Stimulated activated CD4-positive, alpha-beta T cell treated with anti-CD3 and anti-CD28 coated beads, Interleukin-4, amount 100 ng/mL, for 24 hours (primary cell): ENCODE data around the gene PDE7B.
"Not testable (repeated sequence)": the region's sequence is repeated elsewhere in the genome, so short reads cannot be mapped to it uniquely, and the experiment has no call there.

Experiments used
- DNase-seq: peaks from one replicate; pipeline ENCODE4 v3.0.0-alpha.2; 2020

Gene PDE7B

DNA sequence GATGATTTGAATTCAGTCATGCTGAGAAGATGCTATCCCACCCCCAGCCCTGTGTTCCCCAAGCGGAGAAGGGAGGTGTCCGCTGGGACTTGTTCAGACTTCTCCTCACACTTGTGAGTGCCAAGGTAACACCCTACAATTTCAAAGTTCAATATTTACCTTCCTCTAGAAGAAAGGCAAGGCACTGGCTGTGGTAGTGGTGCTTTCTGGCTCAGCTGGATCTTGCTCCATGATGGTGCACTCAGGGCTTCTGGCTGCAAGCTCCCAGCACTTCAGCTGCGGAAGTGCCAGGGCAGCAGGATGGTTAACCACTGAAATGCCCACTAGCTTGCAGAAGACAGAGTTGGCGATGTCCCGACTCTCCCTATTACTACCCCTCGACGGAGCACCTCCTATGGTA lies 263.2 kb downstream of the PDE7B start:
- no peak for DNase-seq

DNA sequence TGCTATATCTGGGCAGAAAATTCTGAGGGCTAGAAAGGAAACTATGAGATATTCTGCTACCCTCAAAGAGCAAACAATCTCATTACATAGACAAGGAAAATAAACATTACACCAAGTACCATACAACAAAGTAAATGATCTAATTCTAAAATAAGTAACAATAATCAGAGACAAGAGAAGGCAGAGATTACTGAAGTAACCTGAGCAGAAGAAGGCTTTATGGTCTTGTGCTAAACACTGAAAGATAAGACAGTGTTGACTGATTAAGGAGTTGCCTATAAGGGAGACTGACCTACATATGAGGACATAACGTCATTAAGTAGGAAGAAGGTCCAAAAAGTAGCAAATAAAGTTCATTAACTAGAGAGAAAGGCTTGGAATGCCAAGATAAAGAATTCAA lies 264.4 kb downstream of the PDE7B start:
- no peak for DNase-seq

DNA sequence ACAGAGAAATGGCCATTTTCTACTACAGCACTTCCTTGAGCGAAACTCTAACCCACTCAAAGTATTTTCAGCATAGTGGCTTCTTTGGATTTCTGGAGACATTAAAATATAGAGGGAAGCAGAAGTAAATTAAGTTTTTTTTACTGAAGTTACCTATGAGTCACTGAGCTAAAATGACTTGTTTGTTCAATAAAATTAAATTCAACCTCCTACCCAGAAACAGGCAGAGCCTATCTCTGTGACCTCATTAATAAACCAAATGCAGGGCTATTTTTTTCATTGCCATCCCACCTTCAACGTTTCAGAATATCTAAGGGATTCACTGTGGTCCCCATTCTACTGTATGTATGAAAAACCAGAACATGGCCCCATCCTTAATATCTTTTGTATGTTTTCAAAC lies 265.6 kb downstream of the PDE7B start:
- no peak for DNase-seq

DNA sequence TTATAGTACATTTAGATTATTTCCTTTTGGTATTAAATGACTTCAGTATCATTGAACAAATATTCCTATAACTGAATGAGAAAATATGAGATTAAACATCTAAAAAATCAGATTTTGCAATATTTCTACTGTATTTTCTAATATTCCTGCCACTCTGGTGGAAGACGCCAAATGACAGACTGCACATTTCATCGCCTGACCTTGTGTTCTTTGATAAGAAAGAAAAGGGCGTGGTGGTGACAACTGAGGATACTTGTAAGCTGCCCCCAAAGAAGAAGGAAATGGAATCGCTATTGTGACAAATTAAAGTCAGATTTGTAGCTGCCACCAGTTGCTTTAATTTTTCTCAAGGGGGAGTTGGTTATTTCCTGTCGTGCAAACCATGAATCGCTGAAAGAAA lies 267.3 kb downstream of the PDE7B start:
- DNase-seq = no peak

DNA sequence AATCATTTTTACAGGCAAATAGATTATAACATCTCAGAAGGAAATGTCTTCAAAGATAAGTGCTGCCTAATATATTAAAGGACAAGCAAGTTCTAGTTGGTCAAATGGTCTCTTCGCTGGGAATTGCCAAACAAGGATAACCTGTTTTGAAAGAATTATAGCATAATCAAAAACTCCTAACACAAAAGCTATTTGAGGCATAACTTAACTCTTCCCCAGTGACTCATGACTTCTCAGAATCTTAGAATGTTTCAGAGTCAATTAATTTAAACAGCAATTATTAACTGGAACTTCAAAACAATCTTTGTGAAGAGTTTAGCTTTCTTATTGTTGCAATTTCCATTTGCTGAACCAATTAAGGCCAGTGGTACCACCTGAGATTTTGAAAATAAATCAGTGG lies 272.0 kb downstream of the PDE7B start:
- DNase-seq = no peak

DNA sequence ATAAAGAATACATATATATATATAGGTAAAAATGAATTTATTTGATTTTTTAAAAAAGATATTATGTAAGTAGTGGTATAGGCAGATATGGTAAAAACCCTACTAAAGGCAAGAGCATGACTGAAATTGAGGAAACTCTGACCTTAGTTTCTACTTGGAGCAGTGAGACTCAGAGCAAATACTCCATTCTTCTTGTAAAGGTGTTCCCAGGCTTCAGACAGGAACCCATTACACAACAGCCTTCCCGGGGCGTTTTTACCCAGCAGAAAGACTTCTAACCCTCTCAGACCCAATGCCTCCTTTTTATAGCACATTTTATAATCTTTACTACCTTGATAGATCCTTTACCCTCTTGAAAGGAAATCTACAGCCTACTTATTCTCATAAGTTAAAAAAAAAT lies 274.1 kb downstream of the PDE7B start:
- DNase-seq = no peak

DNA sequence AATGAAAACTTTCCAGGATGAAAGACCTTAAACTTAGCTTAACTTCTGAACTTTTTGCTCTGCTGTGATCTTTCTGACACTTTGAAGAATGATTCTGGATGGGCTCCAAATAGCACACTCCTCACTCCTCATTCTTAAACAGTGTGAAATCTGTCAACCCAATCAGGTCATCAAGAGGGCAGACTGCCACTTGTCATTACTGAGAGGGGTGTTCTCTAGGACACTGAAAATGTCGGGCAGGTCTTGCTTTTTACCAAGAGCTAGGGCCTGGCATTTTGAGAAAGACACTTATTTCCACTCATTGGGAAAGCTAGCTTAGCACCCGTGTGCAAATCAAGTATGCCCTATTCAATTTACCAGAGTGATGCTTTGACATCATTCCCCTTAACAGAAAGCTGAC lies 276.4 kb downstream of the PDE7B start:
- no peak for DNase-seq

DNA sequence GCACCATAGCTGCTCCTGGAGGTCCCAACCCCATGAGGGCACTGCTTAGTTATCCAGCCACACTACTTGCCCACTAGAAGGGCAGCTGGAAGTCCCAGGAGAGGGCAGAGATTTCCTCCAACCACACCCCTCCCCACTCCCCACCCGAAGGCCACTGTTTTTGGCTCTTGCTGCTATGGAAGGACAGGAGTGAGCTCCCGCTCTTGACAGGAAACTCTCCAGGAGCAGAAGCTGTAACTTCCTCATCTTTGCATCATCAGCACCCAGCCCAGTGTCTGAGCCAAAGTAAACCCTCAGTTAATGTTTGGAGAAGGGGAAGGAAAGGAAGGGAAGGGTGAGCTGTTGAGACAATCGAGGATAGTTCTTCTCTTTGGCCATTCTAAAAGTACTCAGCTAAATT lies 277.9 kb downstream of the PDE7B start:
- DNase-seq = no peak

DNA sequence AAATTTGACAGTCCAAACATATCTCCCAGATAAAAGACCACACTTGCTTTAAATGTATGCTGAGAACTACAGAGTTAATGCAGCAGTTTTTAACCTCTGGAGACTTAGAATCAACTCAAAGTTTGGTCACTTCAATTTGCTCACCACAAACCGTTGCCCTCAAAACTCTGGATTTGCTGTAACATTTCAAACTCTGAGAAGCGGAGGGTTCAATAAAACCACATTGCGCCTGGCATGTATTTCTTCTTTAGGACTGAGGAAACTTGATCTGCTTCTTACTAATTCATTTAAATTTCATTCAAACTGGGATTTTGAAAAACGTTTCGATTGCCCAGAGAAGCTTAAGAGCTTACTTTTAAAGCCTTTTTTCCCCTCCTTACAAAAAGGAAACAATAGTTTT lies 282.8 kb downstream of the PDE7B start:
- DNase-seq = no peak

DNA sequence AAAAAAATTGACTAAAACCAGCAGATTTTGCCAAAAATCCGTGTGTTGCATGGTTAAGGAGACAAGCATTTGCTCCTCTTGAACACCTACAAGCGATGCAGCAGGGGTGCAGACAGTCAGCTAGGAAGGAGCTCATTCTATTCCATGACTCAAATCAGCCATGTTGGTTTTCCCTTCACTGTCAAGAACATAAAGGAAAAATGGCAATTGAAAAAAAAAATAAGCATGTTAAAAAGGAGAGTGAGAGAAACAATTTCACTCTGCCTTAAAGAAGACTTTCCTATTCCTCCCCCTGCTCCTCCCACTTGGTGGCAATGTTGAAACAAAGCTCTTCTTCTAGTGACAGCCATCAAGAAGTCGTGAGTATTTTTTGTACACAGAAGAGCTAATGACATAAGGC lies 283.2 kb downstream of the PDE7B start:
- no peak for DNase-seq

DNA sequence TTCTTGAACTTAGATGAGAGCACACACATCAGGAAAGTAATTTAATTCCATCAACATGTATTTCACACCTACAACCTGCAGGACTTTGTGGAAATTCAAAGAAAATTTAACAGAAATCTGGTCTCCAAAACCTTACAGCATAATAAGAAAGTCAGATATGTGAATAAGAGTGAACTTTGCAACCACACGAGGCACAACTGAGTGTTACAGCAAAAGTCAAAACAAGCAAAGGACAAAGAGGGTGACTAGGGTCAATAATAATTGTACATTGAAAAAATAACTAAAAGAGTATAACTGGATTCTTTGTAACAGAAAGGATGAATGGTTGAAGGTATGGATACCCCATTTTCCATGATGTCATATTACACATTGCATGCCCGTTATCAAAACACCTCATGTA lies 284.8 kb downstream of the PDE7B start:
- no peak for DNase-seq

DNA sequence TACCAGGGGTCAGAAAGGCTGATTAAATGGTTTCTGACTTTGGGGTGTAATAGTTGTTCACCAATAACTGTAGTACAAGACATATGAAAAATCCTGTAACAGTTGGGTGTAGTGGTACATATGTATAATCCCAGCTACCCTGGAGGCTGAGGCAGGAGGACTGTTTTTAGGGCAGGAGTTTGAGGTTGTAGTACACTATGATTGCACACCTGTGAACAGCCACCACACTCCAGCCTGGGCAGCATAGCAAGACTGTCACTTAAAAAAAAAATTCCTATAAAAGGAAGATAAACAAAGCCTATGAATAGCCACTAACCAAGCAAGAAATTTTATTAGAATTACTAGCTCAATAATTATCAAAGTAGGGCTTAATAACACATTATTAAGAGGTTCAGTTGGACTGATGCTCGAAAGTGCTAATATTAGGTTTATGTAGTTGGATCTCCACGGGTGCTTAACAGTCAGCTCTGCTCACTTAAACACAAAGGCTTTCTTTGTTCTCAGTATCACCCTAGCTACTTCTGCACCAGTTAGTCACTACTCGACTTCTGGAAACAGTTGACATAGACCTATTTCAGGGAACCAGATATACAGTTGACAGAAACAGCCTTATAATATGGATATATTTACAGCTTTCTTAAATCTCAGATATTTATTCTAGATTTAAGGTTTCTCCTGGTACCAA lies 285.6 kb downstream of the PDE7B start:
- DNase-seq = no peak

DNA sequence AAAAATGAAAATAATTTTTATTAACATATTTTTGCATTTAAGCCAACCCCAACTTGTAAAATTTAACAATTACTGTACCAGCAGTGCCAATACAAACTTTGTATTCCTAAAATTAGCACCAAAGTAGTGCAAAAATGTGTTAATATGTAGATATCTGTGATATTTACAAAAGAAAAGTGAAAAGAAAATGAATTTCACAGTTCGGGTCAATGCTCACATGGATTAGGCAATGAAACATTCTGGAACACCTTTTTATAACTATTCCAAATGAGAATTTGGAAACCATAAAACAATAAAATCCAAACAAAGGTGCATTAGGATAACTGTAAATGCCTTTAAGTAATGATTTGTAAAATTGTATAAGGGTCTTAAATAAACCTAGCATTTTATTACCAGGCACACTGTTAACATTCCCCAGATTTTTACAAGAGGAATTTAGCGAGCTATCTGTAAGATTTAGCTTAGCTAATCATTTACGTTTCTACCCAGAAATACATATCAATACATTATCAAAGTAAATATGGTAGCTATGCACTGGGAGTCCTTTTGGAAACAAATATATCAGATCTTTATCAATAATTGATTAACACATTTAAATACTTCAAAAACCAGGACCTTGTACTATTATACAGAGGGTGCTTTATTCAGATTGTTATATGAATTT lies 286.4 kb downstream of the PDE7B start:
- no peak for DNase-seq

DNA sequence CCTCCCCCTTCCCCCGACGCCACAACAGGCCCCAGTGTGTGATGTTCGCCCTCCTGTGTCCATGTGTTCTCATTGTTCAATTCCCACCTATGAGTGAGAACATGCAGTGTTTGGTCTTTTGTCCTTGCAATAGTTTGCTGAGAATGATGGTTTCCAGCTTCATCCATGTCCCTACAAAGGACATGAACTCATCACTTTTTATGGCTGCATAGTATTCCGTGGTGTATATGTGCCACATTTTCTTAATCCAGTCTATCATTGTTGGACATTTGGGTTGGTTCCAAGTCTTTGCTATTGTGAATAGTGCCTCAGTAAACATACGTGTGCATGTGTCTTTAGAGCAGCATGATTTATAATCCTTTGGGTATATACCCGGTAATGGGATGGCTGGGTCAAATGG lies 287.6 kb downstream of the PDE7B start:
- not testable (repeated sequence) for DNase-seq

DNA sequence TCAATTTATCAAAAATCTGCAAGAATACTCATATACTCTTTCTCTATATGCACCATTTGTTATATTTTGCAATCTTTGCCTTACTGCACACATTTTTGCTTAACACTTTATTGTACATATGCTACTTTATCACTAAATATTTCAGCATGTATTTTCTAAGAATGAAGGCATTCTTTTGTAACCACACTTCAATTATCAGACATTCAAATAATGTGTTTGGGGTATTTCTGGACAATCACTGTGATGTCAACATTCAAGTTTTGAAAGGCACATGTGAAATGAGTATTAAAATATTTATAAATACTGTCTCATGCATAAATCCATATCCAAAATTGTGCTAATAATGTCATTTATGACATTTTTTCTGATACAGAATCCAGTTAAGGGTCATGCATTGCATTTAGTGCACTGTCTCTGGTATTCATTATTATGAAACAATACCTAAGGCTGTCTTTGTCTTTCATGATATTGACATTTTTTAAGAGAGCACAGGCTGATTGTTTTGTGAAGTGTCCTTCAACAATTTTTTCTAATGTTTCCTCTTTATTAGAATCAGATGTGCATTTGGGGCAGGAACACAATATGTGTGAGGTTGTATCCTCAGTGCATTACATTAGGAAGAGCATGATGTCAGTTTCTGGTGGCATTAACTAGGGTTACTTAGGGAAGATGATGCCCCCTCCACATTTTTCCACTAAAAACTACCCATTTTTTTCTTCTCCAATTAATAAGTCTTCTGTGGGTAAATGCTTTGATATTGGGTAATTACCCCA lies 292.9 kb downstream of the PDE7B start:
- no peak for DNase-seq

DNA sequence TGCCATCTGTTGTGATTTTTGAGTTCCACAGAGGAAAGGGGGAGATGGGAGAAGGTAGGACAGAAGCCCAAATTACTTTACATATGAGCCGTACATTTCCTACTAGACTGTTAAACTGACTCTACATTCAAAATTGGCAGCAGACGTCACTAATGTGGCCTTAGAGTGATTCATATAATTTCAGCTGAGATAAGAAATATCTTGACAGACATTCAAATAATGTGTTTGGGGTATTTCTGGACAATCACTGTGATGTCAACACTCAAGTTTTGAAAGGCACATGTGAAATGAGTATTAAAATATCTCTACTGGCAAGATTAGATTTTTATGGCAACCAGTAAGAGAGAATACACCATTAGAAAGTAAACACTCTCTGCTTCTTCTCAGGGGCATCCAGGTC lies 294.6 kb downstream of the PDE7B start:
- no peak for DNase-seq

DNA sequence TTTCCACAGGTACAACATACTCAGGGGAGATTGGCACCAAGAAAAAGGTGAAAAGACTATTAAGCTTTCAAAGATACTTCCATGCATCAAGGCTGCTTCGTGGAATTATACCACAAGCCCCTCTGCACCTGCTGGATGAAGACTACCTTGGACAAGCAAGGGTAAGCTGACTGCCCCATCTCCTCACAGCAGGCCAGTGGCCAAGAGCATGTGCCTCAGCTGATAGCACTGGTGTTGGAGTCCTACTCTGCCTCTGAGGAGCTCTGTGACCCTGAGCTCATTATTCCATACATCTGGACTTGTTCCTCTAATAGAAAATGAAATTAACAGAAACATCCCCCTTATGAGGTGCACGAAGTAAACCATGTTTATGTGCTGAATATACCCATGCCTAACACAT lies 295.8 kb downstream of the PDE7B start:
- no peak for DNase-seq

DNA sequence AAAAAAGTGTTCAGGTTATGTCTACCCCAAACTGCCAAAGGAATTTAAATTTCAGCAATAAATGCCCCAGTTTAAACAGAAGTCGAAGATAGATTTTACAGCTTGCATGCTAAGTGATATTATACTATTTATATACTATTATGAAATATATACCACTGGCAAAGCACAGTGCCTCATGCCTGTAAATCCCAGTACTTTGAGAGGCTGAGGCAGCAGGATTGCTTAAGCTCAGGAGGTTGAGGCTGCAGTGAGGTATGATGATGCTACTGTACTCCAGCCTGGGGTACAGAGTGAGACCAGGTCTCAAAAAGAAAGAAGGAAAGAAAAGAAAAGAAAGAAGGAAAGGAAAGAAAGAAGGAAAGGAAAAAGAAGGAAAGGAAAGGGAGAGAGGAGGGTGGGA lies 296.6 kb downstream of the PDE7B start:
- DNase-seq = no peak

DNA sequence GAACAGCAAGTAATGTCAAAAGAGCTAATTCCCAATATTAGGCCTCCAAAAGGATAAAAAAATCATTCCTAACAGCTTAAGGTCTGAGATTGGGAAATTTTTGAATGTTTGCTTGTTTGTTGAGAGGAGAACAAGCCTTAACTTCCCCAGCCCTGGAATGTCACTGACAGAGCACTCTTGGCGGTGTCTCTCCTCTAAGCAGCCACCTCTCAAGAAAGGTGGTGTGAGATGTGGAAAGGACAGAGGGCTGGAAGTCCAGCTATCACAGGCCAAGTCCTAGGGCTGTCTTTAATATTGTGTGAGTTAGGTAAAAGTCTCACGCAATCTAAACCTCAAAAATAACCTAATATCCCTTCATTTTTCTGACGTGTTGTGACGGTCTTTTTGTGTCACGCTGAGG lies 297.0 kb downstream of the PDE7B start:
- DNase-seq = no peak

DNA sequence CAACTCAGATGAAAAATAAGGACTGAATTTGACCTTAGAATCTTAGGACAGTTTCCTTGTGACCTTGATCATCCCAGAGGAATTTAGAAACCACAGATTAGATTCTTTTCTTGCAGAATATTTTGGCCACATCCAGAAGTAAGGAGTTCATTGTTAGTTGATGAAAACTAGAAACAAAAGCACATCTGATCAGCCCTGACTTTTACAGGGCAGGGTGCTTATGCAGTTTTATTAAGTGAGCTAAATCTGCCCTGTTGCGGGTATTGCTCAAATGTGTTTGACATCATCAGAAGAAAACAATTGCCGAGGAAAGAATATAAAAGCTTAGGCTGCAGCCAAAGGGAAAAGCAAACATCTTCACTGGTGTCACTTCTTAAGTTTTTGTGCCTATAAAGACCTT lies 297.8 kb downstream of the PDE7B start:
- DNase-seq = no peak

DNA sequence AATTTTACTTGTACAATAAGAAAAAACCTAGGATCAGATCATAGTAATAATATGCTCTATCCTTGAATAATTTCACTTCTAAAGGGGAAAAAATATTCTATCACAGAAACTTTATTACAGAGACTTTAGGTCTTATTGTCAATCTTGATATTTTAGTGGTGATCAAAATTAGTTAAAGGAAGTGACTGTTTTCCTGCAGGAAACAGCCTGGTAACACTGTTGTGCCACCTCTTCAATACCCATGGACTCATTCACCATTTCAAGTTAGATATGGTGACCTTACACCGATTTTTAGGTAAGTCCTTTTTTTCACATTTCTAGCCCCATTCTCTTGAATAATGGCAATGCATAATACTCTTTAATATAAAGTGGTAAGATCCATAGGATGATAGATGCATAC lies 299.5 kb downstream of the PDE7B start:
- DNase-seq = no peak

DNA sequence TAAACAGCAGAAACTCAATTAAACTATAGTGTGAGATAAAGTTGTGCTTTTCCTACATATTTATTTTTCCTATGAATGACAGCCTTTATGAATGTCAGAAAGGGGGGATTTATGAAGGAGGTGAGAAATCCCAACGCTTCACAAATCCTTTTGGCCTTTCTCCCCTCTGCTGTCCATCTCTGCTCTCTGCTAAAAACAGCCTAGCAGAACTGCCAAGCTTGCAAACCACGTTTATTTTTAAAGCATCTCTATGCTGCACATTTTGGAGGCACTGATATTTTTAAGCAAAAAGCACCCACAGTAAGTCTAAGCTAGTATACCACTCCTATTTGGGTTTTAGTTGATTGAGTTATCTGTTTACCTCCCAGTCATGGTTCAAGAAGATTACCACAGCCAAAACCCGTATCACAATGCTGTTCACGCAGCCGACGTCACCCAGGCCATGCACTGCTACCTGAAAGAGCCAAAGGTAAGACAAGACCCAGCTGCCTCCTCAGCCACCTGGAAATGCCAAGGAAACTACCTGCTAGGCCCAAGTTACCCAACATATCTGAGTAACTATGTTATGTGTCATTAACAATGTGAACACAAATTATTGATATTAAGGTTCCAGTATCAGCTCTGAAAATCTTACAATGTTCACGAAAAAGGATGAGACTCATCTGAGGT lies 302.3 kb downstream of the PDE7B start:
- no peak for DNase-seq

DNA sequence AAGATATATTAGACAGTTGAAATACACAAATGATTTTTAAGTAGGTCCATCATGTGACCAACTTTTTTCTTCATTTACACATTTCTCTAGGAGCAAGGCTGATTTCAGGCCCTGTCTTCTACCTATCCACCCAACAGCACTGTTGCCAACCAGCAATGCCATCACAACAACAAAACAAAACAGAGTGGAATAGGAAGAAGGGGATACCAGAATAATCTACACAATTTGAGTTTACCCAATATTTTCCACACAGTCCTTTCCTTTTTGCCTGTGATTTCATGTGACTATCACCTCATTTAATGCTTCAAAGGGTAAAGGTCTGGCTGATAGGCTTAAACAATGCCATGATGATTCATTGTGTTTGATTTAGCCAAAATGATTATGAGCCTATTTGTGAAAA lies 303.7 kb downstream of the PDE7B start:
- no peak for DNase-seq

DNA sequence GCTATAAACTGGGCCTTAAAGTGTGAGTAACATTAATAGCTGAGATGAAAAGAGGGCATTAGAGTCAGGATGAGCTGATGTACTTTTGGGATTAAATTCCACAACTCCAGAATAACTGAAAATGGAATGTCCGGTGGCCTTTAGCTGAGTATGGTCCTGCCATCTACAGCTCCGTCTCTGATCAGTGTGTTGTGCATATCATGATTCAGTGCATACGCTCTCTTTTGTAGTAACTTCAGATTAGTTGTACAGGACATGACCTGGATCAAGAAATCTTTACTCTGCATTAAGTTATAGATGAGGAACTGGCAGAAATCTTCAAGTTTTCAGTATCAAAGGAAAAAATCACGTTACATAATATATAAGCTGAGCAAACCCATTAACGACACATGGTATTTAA lies 306.2 kb downstream of the PDE7B start:
- DNase-seq = no peak
